NCI-H748 (cell line): ENCODE data around the gene GRP.

Source experiments
- DNase-seq: peaks from one replicate; lab custom pipeline; 2025; ENCODE audit not compliant: unreplicated experiment; lab: John Stamatoyannopoulos, UW

GRP gene

DNA sequence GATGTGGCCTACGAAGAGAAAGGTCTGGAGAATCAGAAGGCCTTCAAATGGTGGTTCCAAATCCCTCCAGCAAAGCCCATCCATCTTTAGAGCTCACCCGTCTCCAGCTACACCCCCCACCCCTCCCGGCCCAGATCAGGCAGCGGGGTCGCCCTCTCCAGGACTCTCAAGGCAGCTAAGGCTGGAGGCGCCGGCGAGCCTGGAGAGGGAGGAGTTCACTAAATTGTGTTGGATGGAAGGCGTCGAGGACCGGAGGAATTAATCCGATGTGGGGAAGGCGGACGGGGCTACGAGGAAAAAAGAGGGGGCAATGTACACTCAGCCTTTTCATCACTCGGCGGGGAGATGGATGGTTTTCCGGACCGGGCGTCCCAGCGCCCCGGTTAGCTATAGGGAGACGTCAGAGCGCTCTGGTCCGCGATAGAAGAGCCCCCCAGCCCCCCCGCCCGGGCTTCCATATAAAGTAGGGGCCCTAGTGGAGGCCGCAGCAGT lies at the start of gene GRP:
Gene GRP (plus strand): TSS at position 487 of the 492 bp plus-strand sequence. CDS start 108 bp downstream, outside the sequence.
- peak; percentile 69 for DNase-seq

DNA sequence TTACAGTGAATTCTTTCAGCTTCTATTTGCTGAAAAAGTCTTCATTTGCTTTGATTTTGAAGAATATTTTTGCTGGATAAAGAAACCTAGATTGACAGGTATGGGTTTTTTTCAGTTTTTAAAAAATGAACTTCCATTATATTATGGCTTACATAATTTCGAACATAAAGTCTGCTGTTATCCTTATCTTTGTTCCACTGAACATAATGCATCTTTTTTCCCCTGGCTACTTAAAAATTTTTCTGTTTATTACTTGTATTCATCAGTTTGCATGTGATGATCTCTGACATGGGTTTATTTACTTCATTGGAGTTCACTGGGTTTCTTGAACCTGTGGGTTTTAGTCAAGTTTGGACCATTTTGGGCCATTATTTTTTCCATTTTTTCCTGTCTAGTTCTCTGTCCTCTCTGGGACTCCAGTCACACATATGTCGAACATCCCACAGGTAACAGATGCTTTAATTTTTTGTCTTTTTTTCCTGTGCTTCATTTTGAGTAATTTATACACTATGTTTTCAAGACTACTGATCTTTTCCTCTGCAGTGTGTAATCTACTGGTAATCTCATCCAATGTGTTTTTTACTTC lies 47.2 kb upstream of the GRP start:
- DNase-seq, result peak; percentile 35

DNA sequence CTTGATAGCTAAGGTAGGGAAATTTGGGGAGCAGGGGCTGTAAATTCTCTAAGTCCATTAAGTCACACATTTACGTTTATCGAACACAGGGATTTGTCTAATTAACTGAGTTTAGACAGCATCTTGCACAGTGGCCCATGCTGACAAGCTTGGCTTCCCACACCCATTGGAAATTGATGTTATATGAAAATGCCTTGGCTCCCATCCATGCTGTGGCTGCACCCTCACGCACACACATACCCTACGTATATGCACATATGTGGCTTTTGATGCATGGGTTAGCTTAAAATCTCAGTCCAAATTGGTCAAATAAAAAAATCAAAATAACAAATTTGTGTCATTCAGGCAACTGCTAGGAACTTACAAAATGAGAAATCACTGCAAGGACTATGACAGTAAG lies 42.5 kb upstream of the GRP start:
- DNase-seq, result no peak

DNA sequence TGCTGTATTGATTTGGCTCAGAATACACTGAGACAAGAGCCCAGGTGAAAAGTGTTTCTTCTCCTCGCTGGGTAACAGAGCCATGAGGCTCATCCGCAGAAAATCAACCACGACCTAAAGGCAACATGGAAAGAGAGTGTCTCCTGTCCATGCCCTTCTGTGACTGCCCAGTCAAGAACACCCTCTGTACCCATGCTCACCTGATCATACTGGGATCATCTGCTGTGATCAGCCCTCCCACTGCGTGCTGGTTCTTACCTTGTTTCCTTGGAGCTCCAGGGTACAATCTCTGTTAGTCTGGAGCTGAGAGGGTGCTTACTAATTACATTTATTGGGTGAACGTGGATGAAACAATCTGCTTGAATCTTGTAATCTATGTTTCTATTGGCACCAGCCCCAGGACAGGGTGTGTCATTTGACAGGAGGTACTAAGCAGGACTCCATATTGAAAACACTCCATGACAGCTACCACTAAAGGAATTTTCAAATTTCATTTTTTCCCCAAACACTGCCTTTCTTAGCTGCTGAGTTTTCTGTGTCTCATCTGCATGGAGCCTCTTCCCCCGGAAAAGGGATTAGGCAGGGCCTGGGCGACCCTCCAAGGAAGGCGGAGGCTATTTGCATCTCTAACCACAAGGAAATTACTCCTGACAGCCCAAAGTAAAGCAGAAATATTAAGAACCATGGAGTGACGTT lies 39.7 kb upstream of the GRP start:
- DNase-seq, result no peak

DNA sequence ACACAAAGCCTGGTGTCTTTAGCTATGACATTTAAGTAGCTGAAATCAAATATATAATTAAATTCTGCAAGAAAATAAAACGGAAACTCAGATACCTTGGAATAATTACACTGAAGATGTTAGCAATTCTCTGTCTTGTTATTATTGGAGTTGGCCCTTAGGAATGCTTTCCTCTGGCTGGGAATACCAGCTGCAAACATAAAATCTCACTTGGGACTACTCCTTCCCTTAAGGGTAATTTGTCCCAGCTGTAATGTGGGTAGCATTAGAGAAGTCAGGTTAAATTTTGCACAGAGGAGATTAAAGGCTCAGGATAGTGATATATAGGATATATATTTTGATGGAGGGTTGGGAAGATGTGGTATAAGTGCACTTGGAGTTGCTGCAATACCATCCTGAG lies 37.3 kb upstream of the GRP start:
- DNase-seq, result no peak

DNA sequence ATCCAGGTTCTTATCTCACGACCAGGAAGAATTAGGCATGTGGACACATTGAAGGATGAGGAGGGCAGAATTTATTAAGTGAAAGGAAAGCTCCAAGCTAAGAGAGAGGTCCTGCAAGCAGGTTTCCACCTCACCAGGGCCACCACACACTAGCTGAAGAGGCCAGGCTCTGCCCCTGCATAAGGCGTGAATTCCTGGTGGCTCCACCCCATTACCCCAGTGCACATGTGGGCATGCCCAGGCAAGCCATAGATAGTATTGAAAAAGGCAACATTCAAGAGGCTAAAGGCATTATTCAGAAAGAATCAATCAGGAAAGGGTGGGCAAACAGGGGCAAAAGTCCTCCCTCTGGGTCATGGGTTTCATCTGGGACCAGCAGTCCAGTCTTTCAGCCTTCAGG lies 30.9 kb upstream of the GRP start:
- peak; percentile 57 for DNase-seq

DNA sequence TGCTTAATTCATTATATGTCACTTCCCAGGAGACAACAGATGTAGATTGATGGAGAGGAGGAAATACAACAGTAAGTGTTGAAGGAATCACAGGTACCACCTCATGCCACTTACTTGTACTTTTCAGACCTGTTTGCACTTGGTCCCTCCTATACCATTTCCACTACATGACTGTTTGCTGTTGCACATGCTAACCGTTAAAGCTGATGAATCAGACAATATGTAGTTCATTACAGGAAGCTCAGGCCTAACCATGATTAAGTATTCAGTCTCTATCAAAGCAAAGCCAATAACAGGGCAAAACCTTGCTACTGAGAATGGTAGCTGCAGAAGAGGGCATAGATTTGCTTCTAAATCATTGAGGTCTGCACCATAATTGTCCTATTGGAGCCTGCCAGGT lies 30.2 kb upstream of the GRP start:
- no peak for DNase-seq

DNA sequence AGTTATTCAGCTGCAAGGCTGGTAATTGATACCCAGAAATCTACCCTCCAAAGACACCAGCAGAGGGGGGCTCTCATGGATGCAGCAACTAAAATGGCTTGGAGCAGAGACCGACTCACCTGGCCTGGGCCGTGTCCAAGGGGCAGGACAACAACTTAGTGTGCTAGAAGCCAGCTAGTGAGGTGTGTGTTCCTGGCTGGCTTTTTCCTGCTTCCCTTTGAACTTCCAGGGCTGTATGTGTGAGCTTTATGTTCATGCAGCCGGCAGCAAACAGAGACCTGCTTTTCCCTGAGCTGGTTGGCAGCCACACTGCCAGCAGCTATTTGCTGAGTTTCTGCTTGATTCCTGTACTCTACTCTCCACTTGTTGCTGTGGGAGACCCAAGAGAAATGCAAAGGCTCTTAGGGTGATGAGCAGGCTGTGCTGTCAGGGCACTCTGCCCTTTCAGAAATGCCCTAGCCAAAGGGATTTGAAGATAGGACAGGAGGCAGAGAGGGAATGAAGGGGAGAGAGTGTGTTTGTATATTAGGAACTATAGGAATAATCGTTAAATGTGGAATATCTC lies 23.7 kb upstream of the GRP start:
- DNase-seq, result peak; percentile 44

DNA sequence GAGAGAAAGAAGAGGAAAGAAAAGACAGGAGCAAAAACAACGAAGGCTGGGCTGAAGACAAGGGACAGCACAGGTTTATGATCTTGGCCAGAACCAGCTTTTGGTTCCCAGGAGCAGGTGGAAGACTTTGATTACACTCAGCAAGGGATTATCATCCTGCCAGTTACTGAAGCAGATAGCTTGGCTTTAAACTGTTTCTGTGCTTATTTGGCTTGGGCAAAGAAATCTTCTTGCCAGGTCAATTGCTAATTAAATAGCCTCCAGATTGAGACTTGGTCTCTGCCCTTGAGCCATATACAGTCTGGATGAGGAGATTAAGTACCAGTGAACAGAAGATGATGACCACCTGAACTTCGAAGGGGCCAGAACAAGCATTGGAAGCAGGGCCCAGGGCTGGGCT lies 22.3 kb upstream of the GRP start:
- no peak for DNase-seq

DNA sequence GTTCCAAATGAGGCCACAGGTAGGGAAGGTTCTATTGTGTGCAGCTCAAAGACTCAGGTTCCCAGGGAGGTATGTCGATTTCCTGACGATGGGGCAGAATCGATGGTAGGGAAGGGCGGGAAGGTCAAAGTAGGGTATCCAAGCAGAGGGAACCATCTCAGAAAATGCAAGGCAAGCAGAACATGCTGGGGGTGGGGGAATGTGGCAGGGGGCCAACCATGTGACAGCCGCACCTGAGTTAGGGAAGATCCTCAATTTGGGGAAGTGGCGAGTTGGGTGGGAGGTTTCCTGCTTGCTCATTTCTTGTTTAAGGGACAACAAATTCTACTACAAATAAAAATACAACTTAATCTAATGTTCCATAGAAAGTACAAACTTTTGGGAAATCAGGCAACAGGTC lies 21.7 kb upstream of the GRP start:
- no peak for DNase-seq

DNA sequence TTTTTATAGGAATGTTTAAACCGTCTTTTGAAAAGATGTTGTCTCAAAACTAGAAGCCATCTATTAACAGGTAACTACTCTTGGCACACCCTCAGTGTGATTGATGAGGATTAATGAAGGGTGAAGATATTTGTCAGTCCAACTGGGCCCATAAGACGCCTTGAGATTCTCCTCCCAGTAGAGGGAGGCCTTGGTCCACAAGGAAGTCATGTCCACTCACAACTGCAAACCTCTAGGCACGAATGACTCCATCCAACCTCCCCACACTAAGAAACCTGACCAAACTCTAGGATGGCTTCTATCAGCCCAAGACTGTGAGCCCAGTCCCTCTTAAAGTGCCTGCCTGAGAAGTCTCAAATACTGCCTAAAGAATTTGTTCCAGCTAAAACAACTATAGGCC lies 19.2 kb upstream of the GRP start:
- DNase-seq, result no peak

DNA sequence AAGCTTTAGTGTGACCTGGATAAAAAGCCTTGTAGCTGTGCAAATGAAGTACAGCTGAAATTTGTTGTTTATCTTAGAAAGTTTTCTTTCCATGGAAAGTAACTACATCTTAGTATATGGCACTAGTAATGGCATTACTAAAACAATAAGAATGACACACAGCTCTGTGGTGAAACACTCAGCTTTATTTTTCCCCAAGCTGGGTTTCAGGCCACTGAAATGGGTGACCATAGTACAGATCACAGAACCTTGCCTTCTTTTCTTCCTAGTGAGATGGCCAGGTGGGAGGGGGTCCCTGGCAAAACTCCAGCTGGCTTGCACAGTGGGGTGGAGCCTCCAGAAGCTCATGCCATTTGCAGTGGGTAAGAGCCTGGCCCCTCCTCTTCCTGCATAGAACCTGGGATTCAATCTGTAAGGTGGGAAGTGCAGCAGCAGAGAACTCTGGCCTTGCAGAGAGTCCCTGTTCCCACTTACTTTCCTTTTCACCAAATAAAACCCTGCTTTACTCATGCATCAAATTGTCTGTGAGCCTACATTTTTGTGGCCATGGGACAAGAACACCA lies 17.6 kb upstream of the GRP start:
- peak; percentile 74 for DNase-seq

DNA sequence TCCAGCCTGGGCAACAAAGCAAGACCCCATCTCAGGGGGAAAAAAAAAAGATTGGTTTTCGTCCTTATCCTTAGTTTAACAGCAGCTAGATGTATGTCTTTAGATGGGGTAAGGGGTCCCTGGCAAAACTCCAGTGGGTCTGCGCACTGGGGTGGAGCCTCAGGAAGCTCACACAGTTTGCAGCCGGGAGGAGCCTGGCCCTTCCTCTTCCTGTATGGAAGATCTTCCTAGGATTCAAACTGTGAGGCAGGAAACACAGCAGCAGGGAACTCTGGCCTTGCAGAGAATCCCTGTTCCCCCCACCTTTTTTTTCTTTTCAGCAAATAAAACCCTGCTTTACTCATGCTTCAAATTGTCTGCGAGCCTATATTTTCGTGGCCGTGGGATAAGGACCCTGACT lies 12.5 kb upstream of the GRP start:
- DNase-seq, result no peak

DNA sequence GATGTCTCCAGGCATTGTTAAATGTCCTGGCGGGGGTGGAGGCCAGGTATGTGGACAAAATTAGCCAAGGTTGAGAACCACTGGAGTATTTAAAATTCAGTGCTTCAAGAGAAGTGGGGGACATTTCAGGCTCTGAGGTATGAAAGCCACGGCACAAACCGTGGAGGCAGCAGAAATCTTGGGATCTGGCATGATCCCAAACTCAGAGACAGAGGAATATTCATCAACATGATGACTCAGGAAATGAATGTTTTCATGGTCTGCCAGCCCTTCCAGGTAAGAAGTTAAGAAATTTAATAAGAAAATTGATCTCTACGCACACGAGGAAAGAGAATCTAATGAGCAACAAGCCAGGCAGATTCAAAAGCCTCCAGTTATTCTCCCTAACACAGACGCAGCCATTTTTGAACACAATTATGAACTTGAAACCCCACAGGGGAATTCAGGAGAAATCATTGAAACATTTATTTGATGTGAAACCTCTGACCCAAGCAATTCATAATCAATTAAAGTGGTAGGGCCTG lies 11.3 kb upstream of the GRP start:
- no peak for DNase-seq

DNA sequence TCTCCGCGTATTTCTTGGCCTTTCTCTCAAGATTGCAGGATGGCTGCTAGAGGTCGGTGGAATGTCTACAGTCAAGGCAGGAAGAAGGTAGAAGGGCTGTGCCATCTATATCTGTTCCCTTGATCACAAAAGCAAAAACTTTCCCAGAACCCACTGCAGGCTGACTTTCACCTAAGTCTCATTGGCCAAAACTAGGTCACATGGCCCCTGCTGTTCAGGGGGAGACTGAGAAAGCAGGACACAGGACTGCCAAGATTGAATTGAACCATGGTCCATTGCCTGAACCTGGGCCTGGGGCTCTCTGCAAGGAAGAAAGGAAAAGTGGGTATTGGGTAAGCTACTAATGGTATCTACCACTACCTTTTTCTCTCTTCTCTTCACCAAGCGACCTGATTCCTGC lies 9.7 kb upstream of the GRP start:
- no peak for DNase-seq

DNA sequence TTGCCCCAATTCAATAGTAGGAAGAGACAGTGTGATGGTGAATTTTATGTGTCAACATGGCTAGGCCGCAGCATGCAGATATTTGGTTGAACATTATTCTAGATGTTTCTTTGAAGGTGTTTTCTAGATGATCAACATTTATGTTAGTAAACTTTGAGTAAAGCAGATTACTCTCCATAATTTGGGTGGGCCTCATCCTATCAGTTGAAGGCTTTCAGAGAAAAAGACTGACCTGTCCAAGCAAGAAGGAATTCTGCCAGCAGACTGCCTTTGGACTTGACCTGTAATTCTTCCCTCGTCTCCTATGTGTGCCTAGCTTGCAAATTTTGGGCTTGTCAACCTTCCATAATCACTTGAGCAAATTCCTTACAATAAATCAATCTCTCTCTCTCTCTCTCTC lies 8.3 kb upstream of the GRP start:
- no peak for DNase-seq

DNA sequence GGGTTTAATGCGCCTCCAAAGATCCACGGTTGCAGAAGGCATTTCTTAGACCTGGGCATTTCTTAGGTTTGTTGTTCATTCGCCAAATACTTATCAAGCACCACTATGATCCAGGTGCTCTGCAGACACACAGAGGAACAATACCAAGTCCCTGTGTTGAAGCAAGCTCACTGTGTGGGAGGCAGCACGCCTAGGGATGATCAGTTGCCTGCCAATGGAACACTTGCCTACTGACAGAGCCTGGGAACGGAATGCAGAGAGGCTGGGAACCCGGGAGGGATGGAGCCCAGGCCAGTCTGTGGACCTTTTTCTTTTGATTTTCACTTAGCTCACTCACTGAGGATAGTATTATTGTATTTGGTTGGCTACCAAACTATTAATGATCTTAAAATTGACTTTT lies 1.9 kb upstream of the GRP start:
- peak; percentile 58 for DNase-seq

DNA sequence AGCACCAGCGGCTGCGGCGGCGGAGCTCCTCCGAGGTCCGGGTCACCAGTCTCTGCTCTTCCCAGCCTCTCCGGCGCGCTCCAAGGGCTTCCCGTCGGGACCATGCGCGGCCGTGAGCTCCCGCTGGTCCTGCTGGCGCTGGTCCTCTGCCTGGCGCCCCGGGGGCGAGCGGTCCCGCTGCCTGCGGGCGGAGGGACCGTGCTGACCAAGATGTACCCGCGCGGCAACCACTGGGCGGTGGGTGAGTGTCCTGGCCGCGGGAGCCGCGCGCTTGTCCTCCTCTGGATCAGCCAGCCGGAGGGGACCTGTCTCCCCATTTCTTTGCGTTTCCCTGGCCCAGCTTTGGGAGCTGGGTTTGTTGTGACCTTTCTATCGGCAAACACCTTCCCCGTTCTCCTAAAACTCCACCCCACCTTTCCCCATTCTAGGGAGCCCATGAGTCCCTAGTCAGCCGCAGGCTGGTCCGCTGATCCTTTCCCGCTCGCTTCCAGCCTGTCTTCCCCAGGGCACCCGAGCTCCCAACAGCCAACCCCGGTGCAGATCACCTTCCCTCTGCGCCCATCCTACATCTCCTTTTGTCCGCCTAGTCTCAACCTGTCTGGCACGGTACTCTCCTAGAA lies 316 bp downstream of the GRP start:
- peak; percentile 60 for DNase-seq

DNA sequence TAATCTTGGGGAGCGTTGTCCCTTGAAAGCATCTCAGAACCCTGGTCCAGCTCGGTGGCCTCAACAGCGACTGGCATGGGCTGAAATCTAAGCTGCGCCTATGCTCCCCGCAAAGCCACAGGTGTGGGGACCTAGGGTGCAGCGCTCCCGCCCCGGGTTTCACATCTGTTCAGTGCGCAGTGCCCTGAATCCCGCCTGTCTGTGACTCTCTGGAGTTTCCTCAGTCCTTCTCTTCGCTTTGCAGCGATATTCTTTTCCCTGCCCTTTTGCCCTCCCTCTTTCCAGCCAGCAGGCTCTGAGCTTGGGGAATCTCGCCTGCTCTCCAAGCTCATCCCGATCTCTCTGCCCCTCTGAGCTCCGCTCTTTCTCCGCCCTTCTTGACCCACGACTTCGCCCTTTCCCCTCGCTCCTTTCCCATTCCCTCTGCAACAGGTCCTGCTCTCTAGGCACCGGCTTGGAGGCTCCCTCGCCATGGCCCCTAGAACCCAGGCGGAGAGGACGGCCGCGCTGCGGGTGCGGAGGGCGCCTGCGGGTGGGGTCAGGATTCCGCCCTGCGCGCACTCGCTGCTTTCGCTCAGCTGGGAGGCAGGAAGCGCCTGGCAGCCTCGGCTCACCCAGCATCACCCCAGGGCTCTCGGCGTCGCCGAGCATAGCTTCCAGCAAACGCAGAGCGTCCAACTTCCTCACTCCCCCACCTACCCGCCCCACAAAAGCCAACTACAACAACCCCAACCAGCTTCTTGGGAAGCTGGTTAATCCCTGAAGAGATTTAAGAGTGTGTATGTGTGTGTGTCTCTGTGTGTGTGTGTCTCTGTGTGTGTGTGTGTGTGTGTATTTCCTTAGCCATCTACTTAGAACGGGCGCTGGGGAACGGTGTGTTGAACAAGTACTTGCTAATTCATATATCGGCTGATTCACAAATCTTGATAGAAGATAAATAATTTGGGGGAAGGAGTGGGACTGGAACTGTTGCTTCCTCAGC lies 1.1 kb downstream of the GRP start:
- peak; percentile 61 for DNase-seq

DNA sequence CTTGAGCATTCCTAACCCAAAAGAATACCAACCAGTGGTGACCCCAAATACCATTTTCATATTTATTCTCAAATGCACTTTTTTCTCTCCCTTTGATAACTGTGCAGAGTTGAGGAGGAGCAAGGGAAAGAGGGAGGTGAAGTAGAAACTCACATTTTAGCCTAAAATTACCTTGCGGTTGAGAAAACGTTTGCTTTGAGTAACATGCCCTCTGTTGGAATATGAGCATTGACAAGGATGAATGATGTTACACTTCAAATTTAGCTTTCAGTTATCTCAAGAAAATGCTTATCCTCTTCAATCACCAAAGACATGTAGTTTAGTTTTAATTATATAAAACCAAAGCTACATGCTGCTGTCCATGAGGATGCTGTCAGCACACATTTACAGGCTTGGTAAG lies 2.4 kb downstream of the GRP start:
- DNase-seq, result no peak
